CD14-positive monocyte (primary cell): Measurements from ENCODE around the gene IFITM2. TPM values are rescaled to one million over a fixed set of nuclear protein-coding genes. Genes with fewer than 3 reads are reported as not detected.
"Not testable (repeated sequence)": the region's sequence is repeated elsewhere in the genome, so short reads cannot be mapped to it uniquely, and the experiment has no call there.

ENCODE experiments used
- DNase-seq, 3 donors: peaks; one replicate each; pipeline ENCODE4 v3.0.0-alpha.2; 2011 to 2022
- H2AFZ ChIP-seq: 2 replicates; pipeline ENCODE4 v1.6.0; 2012; ENCODE audit warnings: mild to moderate bottlenecking, low read depth, low read length, inconsistent platforms; ENCODE audit not compliant: insufficient read depth, poor library complexity, severe bottlenecking
- H3K27ac ChIP-seq, 2 donors: 1 replicate in 1 of 2; 2 replicates in 1 of 2; pipeline ENCODE4 v1.5.1; 2012 to 2013; ENCODE audit warnings: low read length in 2 of 2, control low read depth in 1 of 2, inconsistent platforms in 1 of 2, low read depth in 1 of 2, mild to moderate bottlenecking in 1 of 2
- H3K27me3 ChIP-seq, 2 donors: one replicate each; pipeline versions ENCODE4 v1.6.0 to v1.6.1; 2011 to 2013; ENCODE audit warnings: low read length in 2 of 2; ENCODE audit not compliant: control insufficient read depth in 2 of 2, insufficient read depth in 2 of 2
- H3K36me3 ChIP-seq, 2 donors: replicated peaks in 1 of 2; 1 replicate in 1 of 2; 2 replicates in 1 of 2; pipeline versions ENCODE4 v1.5.1 to v1.6.1; 2012 to 2013; ENCODE audit warnings: low read length in 2 of 2, control low read depth in 1 of 2, inconsistent platforms in 1 of 2, mild to moderate bottlenecking in 1 of 2; ENCODE audit not compliant: insufficient read depth in 2 of 2, control insufficient read depth in 1 of 2
- H3K4me1 ChIP-seq, 2 donors: 1 replicate in 1 of 2; 2 replicates in 1 of 2; pipeline versions ENCODE4 v1.5.1 to v1.6.1; 2012 to 2013; ENCODE audit warnings: low read length in 2 of 2, control low read depth in 1 of 2, inconsistent platforms in 1 of 2, mild to moderate bottlenecking in 1 of 2, moderate library complexity in 1 of 2; ENCODE audit not compliant: insufficient read depth in 2 of 2, control insufficient read depth in 1 of 2
- H3K4me2 ChIP-seq: replicated peaks from 2 replicates; pipeline ENCODE3; 2012; ENCODE audit warnings: low read length, moderate library complexity, mild to moderate bottlenecking; ENCODE audit not compliant: poor library complexity, severe bottlenecking; ENCODE audit errors: extremely low read depth
- H3K4me3 ChIP-seq, 3 experiments: fragments of 200-600 bp in 1 of 3; sonication (generic) in 1 of 3; replicated peaks in 1 of 3; 1 replicate in 2 of 3; 2 replicates in 1 of 3; pipeline ENCODE4 v1.5.1; 2011 to 2013; ENCODE audit warnings: low read length in 3 of 3, mild to moderate bottlenecking in 3 of 3, control low read depth in 2 of 3, low read depth in 2 of 3, inconsistent platforms in 1 of 3, moderate library complexity in 1 of 3
- H3K79me2 ChIP-seq: 2 replicates; pipeline ENCODE4 v1.6.0; 2012; ENCODE audit warnings: mild to moderate bottlenecking, control low read depth, inconsistent platforms, low read length, moderate library complexity; ENCODE audit not compliant: insufficient read depth
- H3K9ac ChIP-seq: 2 replicates; pipeline ENCODE4 v1.6.0; 2017; ENCODE audit warnings: low read length, mild to moderate bottlenecking; ENCODE audit not compliant: insufficient read depth, poor library complexity, severe bottlenecking
- H3K9me3 ChIP-seq, 2 donors: replicated peaks in 1 of 2; 1 replicate in 1 of 2; 2 replicates in 1 of 2; pipeline versions ENCODE4 v1.5.1 to v1.6.1; 2012 to 2013; ENCODE audit warnings: low read length in 2 of 2, control low read depth in 1 of 2; ENCODE audit not compliant: control insufficient read depth in 1 of 2, insufficient read depth in 1 of 2
- H4K20me1 ChIP-seq: 2 replicates; pipeline ENCODE4 v1.6.0; 2012; ENCODE audit warnings: mild to moderate bottlenecking, low read length, control low read depth, moderate library complexity; ENCODE audit not compliant: insufficient read depth
- H3K27ac Mint-ChIP-seq, 7 donors: one replicate each; pipeline ENCODE4 v1.8.0; 2020; ENCODE audit warnings: mild to moderate bottlenecking in 7 of 7, mixed read lengths in 7 of 7, moderate library complexity in 6 of 7, inconsistent platforms in 2 of 7
- H3K27me3 Mint-ChIP-seq, 3 donors: one replicate each; pipeline ENCODE4 v1.8.0; 2021 to 2022; ENCODE audit warnings: low read depth in 3 of 3, mild to moderate bottlenecking in 3 of 3, mixed read lengths in 3 of 3, moderate library complexity in 3 of 3, inconsistent platforms in 1 of 3
- H3K36me3 Mint-ChIP-seq, 2 donors: one replicate each; pipeline ENCODE4 v1.8.0; 2020; ENCODE audit warnings: mixed read lengths in 2 of 2, inconsistent platforms in 1 of 2, mild to moderate bottlenecking in 1 of 2
- H3K4me1 Mint-ChIP-seq: one replicate; pipeline ENCODE4 v1.8.0; 2020; ENCODE audit warnings: mild to moderate bottlenecking, mixed read lengths
- H3K4me3 Mint-ChIP-seq, 2 donors: one replicate each; pipeline ENCODE4 v1.8.0; 2020; ENCODE audit warnings: mild to moderate bottlenecking in 2 of 2, mixed read lengths in 2 of 2, moderate library complexity in 1 of 2
- H3K9me3 Mint-ChIP-seq, 7 donors: one replicate each; pipeline ENCODE4 v1.8.0; 2020 to 2022; ENCODE audit warnings: mixed read lengths in 7 of 7, mild to moderate bottlenecking in 6 of 7, moderate library complexity in 6 of 7, inconsistent platforms in 2 of 7
- WGBS: methylation state at CpG from one replicate; pipeline ENCODE4 v1.1.5; 2013; ENCODE audit warnings: missing lambda C conversion rate; ENCODE audit not compliant: insufficient coverage; 5-methylcytosine and 5-hydroxymethylcytosine counted together
- intact Hi-C, 2 donors: fragments of 100-400 bp; cut with micrococcal nuclease; formaldehyde crosslinking; loops; one replicate each; pipeline versions ENCODE4 v1.15.0 to v1.15.1; 2023
- polyA plus RNA-seq, 3 donors: library from polyadenylated mRNA; depleted of rRNA in 1 of 3; unstranded in 2 of 3; stranded (reverse) in 1 of 3; fragments of 300-500 nt in 2 of 3; fragments of >200 nt in 1 of 3; fragmentation: Illumina TruSeq in 2 of 3; gene quantifications; 1 replicate in 2 of 3; 2 replicates in 1 of 3; pipeline ENCODE4 v1.2.3, GENCODE V29; 2012 to 2021
- TF ChIP-seq, protein P1 (sequence below): fragments of 200-600 bp; IDR thresholded peaks from one replicate; pipeline ENCODE4 v1.8.0; 2022; ENCODE audit warnings: antibody characterized with exemption, mild to moderate bottlenecking

Gene IFITM2
- polyA plus RNA-seq, 3 donors, result 625 to 1,147 (median 705) TPM

DNA sequence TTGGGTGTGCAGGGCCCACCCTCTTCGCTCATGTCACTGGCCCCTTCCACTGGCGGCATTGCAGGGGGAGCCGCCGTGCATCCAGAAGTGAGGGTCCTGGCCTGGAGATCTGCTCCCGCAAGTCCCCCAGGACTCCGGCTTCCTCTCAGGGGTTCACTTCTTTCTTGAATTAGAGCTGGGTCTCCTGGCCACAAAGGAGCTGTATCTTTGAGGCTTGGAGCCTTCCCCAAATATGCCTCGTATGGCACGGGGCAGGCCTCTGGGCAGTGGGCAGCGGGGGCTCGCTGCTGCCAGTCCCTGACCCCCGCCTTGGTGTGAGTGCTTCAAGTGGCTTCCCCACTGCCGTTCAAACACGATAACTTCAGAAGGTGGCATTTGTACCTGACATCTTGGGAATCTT lies 20.4 kb downstream of the IFITM2 start:
- Histone ChIP-seq H3K27ac (no peak overlapping the region), H3K9ac (no peak overlapping the region), H3K4me2 (no peak overlapping the region), H3K79me2 (no peaks in the 10 kb centered on the region), H3K27me3 (no peaks in the 10 kb centered on the region), H4K20me1 (no peaks in the 10 kb centered on the region), H3K4me3 (no peak overlapping the region), H2AFZ (no peak overlapping the region), H3K9me3 (peaks cover 7 to 19% of the 10 kb centered on the region in 2 donors), H3K36me3 (no peaks in the 10 kb centered on the region), H3K4me1 (peaks cover 28 to 49% of the 10 kb centered on the region in 2 donors)
- H3K4me3 Mint-ChIP-seq, result no peak overlapping the region
- WGBS, result 94% methylated on average over 11 of the region's 13 CpGs
- peaks cover 50% of the 10 kb centered on the region for H3K4me1 Mint-ChIP-seq
- intact Hi-C loops, result no loop called here
- peaks cover 15 to 21% (median 18%) of the 10 kb centered on the region in 7 donors for H3K9me3 Mint-ChIP-seq
- peaks cover 2 to 3% of the 10 kb centered on the region in 2 donors for H3K36me3 Mint-ChIP-seq
- TF ChIP-seq, protein P1, sequence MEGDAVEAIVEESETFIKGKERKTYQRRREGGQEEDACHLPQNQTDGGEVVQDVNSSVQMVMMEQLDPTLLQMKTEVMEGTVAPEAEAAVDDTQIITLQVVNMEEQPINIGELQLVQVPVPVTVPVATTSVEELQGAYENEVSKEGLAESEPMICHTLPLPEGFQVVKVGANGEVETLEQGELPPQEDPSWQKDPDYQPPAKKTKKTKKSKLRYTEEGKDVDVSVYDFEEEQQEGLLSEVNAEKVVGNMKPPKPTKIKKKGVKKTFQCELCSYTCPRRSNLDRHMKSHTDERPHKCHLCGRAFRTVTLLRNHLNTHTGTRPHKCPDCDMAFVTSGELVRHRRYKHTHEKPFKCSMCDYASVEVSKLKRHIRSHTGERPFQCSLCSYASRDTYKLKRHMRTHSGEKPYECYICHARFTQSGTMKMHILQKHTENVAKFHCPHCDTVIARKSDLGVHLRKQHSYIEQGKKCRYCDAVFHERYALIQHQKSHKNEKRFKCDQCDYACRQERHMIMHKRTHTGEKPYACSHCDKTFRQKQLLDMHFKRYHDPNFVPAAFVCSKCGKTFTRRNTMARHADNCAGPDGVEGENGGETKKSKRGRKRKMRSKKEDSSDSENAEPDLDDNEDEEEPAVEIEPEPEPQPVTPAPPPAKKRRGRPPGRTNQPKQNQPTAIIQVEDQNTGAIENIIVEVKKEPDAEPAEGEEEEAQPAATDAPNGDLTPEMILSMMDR, result no peak
- no peak for DNase-seq
- peak overlapping the region in 2 of 7 donors; percentile 46 to 75 for H3K27ac Mint-ChIP-seq
- H3K27me3 Mint-ChIP-seq, result peaks cover 6 to 11% (median 9%) of the 10 kb centered on the region in 3 donors

DNA sequence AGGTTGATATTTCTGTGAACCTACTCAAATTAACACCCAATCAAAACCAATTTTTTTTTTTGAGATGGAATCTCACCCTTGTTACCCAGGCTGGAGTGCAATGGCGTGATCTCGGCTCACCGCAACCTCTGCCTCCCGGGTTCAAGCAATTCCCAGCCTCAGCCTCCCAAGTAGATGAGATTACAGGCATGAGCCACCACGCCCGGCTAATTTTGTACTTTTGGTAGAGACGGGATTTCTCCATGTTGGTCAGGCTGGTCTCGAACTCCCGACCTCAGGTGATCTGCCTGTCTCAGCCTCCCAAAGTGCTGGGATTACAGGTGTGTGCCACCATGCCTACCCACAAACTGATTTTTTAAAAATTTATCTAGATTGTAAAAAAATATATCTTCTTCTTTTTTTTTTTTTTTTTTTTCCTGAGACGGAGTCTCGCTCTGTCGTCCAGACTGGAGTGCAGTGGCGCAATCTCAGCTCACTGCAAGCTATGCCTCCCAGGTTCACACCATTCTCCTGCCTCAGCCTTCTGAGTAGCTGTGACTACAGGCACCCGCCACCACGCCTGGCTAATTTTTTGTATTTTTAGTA lies 21.0 kb downstream of the IFITM2 start:
- H3K27ac ChIP-seq, H3K36me3 ChIP-seq, H2AFZ ChIP-seq, H4K20me1 ChIP-seq, H3K4me2 ChIP-seq, H3K9ac ChIP-seq, H3K4me3 Mint-ChIP-seq, H3K36me3 Mint-ChIP-seq, DNase-seq, H3K27ac Mint-ChIP-seq, H3K4me3 ChIP-seq, intact Hi-C loops, H3K79me2 ChIP-seq, H3K27me3 ChIP-seq: not testable (repeated sequence)
- WGBS, result 95% methylated on average over 6 of the region's 15 CpGs
- Mint-ChIP-seq H3K27me3 (peaks cover 6 to 11% (median 9%) of the 10 kb centered on the region in 3 donors), H3K9me3 (peaks cover 15 to 24% (median 21%) of the 10 kb centered on the region in 7 donors), H3K4me1 (peaks cover 50% of the 10 kb centered on the region)
- peaks cover 28 to 49% of the 10 kb centered on the region in 2 donors for H3K4me1 ChIP-seq
- peaks cover 7 to 23% of the 10 kb centered on the region in 2 donors for H3K9me3 ChIP-seq
